SK-N-SH treated with all-trans-retinoic acid at 6 μM for 48 hours (cell line): ENCODE results near the gene MAML3.

Experiments
- ESRRG ChIP-seq: fragments of 250-450 bp; sonication (Bioruptor Pico); IDR thresholded peaks from 2 replicates; pipeline ENCODE4 v1.6.1; 2021; ENCODE audit warnings: mild to moderate bottlenecking
- RARB ChIP-seq: fragments of 250-450 bp; sonication (Bioruptor Pico); IDR thresholded peaks from 2 replicates; pipeline ENCODE4 v1.8.0; 2021; ENCODE audit warnings: mild to moderate bottlenecking, moderate library complexity
- ZC3H10 ChIP-seq: fragments of 250-450 bp; sonication (Bioruptor Pico); IDR thresholded peaks from 2 replicates; pipeline ENCODE4 v1.5.1; 2021; ENCODE audit warnings: mild to moderate bottlenecking, moderate library complexity
- ZFP3 ChIP-seq: fragments of 250-450 bp; sonication (Bioruptor Pico); IDR thresholded peaks from 2 replicates; pipeline ENCODE4 v1.5.0; 2020; ENCODE audit warnings: mild to moderate bottlenecking, moderate library complexity
- ZNF70 ChIP-seq: fragments of 450-650 bp; formaldehyde crosslinking; IDR thresholded peaks from 2 replicates; pipeline ENCODE4 v1.5.0; 2020; ENCODE audit warnings: mild to moderate bottlenecking, moderate library complexity
- TF ChIP-seq, protein P1 (sequence below): fragments of 250-450 bp; sonication (Bioruptor Pico); IDR thresholded peaks from 2 replicates; pipeline ENCODE4 v1.5.1; 2021; ENCODE audit warnings: mild to moderate bottlenecking, moderate library complexity
- TF ChIP-seq, protein P2 (sequence below): fragments of 250-450 bp; sonication (Bioruptor Pico); IDR thresholded peaks from 2 replicates; pipeline ENCODE4 v1.5.1; 2020; ENCODE audit warnings: low read depth, mild to moderate bottlenecking, moderate library complexity

- TF ChIP-seq, protein P1, sequence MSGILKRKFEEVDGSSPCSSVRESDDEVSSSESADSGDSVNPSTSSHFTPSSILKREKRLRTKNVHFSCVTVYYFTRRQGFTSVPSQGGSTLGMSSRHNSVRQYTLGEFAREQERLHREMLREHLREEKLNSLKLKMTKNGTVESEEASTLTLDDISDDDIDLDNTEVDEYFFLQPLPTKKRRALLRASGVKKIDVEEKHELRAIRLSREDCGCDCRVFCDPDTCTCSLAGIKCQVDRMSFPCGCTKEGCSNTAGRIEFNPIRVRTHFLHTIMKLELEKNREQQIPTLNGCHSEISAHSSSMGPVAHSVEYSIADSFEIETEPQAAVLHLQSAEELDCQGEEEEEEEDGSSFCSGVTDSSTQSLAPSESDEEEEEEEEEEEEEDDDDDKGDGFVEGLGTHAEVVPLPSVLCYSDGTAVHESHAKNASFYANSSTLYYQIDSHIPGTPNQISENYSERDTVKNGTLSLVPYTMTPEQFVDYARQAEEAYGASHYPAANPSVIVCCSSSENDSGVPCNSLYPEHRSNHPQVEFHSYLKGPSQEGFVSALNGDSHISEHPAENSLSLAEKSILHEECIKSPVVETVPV: no peak
- no peak for TF ChIP-seq ZC3H10
- TF ChIP-seq ZFP3 (CRISPR knock-in tag): no peak
- TF ChIP-seq ESRRG (CRISPR knock-in tag): no peak
- no peak for TF ChIP-seq RARB (CRISPR knock-in tag)
- no peak for TF ChIP-seq ZNF70
- TF ChIP-seq, protein P2, sequence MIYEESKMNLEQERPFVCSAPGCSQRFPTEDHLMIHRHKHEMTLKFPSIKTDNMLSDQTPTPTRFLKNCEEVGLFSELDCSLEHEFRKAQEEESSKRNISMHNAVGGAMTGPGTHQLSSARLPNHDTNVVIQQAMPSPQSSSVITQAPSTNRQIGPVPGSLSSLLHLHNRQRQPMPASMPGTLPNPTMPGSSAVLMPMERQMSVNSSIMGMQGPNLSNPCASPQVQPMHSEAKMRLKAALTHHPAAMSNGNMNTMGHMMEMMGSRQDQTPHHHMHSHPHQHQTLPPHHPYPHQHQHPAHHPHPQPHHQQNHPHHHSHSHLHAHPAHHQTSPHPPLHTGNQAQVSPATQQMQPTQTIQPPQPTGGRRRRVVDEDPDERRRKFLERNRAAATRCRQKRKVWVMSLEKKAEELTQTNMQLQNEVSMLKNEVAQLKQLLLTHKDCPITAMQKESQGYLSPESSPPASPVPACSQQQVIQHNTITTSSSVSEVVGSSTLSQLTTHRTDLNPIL: no peak
Measured at GRCh38 chr4:140046543-140046942, 107.4 kb downstream of the MAML3 start.
